Stimulated activated CD8-positive, alpha-beta memory T cell treated with anti-CD3 and anti-CD28 coated beads, Interleukin-12 subunit alpha, Interleukin-12 subunit beta, amount 100 ng/mL, for 24 hours (primary cell): ENCODE results near the gene LRRFIP1.

ENCODE experiments used
- DNase-seq: peaks from one replicate; pipeline ENCODE4 v3.0.0-alpha.2; 2020; ENCODE audit errors: extremely low read depth

Gene LRRFIP1

DNA sequence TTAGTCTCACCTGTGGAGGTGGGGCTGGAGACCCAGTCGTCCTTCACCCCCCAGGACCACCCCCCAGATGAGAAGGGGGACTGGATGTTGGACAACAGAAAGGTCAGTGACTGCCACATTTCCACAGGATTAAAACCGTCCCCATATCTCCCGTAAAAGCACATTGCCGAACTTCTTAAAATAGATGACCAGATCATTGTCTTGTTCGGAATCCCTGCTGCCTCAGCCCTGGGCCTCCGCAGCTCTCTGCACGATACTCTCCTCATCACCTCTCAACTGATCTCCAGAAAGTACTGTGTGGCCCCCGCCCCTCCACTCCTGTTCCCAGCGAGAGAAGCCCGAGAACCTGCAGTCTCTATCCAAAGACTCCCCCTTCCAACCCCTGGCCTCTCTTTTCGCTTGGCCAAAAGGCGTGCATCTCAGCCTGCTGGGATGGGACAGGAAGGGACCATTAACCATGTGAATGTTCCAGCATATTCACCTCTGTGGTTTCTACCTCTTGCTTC is 13.2 kb downstream of the LRRFIP1 start:
- no peak for DNase-seq

DNA sequence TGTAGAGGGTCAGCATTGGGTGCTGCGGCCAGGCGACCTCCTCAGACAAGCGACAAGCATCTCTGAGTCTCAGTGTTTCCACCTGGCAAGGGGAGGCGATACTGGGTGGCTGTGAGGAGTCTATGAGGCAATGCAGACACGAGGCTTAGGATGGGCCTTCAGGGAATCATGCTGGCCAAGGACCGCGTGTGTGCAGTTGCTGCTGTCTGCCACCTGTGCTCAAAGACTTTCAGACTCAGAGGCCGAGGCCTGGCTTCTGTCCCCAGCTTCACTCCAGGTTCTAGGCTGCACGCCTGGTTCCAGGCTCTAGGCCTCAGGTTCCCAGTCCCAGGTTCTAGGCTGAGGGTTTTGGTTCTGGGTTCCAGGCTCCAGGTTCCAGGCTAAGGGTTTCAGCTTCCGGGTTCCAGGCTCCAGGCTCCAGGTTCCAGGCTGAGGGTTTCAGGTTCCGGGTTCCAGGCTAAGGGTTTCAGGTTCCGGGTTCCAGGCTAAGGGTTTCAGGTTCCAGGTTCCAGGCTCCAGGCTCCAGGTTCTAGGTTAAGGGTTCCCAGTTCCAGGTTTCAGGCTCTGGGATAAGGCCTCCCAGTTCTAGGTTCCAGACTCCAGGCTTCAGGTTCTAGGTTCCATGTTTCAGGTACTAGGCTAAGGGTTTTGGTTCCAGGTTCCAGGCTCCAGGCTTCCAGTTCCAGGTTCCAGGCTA is 14.8 kb downstream of the LRRFIP1 start:
- no peak for DNase-seq

- no peak for DNase-seq
These were observed 15.7 kb downstream of the LRRFIP1 start for GRCh38 chr2:237643066-237643465.

DNA sequence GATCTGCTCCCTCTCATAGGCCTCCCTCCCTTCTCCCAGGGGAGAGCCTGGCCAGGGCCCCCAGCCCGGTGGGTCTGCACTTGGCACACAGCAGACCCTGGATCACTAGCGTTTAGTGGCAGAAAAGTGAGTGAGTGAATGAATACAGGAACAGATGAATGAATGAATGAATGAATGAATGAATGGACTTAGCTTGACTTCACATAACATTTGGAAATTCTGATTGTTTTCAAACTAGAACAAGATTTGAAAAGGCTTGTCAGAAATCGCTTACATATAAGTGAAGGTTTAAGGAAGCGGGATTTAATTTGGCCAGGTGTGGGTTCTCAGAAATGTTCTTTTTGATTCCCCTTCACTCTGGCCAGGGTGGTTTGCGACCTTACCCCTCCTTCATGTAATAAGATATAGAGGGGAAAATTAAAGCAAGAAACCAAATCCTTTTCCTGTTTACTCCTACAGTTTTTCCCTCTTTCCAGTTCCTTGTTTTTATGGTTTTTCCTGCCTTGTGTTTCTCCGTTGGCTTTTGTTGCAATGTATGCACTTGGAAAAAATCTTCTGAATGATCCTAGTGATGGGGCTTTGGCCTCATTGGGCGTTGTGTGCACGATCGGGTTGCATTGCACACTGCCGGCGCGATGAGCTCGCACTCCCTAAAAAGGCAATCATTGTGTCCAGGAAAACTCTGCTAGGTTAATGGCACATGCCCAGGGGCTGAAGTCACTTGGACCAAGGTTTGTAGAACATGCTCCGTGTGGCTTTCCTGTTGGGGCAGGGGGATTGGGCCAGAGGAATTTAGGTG is 16.4 kb downstream of the LRRFIP1 start:
- DNase-seq, result no peak

DNA sequence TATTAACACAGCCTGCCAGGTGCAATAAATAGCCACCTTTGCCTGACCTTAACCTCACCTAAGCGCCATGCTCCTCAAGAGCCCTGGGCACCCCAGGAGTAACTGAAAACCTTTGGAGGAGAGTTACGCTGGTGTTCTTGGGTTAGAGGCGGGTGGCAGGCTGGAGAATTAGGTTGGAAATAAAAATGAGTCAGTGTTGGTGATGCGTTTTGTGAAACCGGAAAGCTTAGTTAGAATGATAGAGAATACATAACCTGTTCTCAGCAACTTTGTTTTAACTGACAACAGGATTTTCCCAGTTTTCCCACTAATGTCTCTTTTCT is 17.0 kb downstream of the LRRFIP1 start:
- no peak for DNase-seq

GRCh38 chr2:237645261-237645660 is 17.9 kb downstream of the LRRFIP1 start:
- DNase-seq, result no peak

DNA sequence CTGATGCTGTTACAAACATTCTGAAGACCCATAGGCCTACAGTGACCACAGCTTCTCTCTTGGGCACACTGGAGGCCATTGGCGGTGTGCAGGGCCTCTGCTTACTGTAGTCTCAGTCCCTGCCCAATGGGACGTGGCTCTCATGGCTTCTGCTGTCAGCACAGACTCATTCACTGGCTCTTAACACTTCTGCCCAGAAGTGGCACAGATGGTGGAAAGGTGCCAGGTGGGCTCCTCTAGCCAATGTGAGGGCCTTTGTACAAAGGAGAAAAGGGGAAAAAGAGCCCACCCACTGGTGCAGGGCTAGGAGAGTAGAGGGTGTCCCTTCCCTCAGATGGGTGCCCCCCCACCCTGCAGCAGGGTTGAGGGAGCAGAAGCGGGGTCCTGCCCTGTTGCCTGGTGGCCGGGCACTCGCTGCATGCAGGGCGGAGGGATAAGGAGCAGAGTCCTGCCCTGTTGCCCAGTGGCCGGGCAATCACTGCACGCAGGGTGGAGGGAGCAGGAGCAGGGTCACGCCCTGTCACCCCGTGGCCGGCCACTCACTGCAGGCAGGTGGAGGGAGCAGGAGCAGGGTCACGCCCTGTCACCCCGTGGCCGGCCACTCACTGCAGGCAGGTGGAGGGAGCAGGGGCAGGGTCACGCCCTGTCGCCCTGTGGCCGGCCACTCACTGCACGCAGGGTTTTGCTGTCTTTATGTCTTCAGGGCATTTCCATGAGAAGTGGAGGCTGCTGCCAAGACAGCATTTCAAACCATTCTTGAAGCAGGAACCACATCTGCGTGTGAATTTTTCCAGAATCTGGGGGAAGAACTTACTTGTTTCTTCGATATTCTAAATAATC is 20.0 kb downstream of the LRRFIP1 start:
- DNase-seq, result no peak

DNA sequence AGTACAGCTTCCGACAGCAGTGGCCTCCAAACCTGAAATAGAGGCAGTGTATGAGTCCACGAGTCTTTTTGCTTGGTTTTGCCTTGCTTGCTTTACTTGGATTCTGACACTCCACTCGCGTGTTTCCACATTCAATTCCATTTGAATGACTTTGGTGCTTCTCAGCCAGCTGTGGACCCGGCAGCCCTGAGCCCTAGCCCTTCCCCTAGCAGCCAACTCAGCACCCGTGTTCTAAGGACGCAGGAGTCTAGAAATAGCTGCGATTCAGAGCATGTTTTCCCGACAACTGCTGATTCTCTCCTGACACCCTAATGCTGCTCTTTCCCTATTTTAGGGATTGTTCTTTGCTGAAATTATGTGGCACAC is 20.6 kb downstream of the LRRFIP1 start:
- no peak for DNase-seq

DNA sequence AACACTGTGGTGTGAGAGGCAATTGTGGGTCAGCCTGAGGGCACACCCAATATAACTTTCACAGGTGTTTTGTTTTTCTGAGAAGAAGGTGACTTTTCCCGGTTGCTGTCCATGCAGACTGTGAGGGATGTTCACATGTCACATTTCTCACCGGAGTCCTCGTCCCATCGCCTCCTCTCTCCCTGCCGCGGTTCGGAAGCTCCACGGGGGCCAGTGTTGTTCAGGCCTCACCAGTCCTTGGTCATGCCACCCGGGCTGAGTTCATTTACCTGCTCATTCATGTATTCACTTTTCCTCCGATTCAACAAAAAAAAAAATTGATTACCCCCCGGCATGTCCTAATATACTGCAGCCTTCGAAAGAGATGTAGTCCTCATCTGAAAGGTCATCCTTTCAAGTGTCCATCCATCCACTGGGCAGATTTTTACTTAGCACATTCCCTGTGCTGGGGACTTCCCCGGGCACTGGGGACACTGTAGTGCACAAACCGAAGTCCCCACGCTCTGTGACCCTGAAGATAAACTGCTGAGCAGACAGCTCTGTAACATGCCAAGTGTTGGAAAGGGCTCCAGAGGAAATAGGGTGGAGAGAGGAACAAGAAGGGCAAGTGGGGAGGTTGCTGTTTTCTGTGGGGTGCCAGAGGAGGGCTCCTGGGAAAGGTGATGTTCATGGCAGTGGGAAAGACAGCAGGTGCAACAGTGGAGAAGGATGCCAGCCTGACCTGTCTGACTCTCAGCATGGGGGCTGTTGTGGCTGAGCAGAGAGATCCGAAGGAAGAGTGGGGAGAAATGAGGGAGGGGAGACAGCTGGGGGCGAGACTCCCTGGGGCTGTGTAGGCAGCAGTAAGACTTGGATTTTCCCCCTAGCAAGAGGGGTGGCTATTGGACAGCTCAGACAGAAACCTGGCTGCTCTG is 22.4 kb downstream of the LRRFIP1 start:
- no peak for DNase-seq

GRCh38 chr2:237650455-237650850 is 23.1 kb downstream of the LRRFIP1 start:
- DNase-seq, result no peak

DNA sequence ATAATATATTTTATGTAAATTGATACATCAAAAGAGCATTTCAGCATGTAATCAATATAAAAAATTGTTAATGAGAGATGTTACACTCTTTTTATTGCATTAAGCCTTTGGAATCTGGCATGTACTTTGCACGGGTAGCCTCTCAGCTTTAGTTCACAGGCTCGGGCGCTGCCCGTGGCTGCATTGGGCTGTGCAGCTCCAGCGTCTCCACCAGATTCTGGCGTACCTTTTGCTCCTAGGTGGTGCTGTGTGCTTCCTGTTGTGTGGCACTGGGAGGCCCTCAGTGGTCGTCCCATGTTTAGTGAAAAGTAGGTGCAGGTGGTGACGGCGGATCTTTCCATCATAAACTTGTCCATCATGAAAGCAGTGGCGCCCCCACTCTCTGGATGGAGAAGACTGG is 24.4 kb downstream of the LRRFIP1 start:
- DNase-seq, result no peak

GRCh38 chr2:237652181-237652580 is 24.8 kb downstream of the LRRFIP1 start:
- no peak for DNase-seq

GRCh38 chr2:237652854-237653253 is 25.5 kb downstream of the LRRFIP1 start:
- DNase-seq, result no peak

GRCh38 chr2:237653776-237654558 is 26.6 kb downstream of the LRRFIP1 start:
- DNase-seq, result no peak

- no peak for DNase-seq
These were observed 29.7 kb downstream of the LRRFIP1 start for GRCh38 chr2:237657063-237657462.

- no peak for DNase-seq
These were observed 33.1 kb downstream of the LRRFIP1 start for GRCh38 chr2:237660381-237660900.

- no peak for DNase-seq
These were observed 33.9 kb downstream of the LRRFIP1 start for GRCh38 chr2:237661270-237661669.

GRCh38 chr2:237661799-237662328 is 34.5 kb downstream of the LRRFIP1 start:
- no peak for DNase-seq

GRCh38 chr2:237662671-237663093 is 35.3 kb downstream of the LRRFIP1 start:
- DNase-seq, result no peak

DNA sequence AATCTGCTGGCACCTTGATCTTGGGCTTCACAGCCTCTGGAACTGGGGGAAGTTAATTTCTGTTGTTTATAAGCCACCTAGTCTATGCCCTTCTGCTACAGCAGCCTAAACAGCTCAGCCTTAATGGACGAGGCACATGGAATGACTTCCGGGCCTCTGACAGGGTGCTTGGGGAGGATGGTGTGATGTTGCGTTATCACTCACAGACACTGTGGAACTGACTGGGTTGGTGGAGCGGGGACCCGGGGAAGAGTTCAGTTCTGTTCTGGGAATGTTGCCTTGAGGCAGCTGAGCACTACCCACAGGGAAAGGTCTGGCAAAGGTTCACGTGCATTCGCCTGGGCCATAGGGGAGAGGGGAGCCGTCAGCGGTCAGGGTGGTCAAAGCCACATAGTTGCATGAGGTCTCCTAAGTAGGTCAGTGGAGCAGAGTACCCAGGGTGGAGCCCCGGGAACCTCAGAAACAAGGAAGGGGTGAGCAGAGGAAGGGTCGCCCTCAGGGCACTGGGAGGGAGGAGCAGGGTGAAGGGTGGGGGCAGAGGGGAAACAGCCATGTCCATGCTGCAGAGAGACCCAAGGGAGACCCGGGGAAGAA is 36.2 kb downstream of the LRRFIP1 start:
- DNase-seq, result no peak
